ENCODE measurements around the gene NT5C2. TPM values are rescaled to one million over a fixed set of nuclear protein-coding genes. Genes with fewer than 3 reads are reported as not detected.

The NT5C2 gene
- total and polyA plus RNA-seq, 10 donors, result 21.7 to 115 (median 89.6) TPM

GRCh38 chr10:103109821-103110220 is 83.3 kb downstream of the NT5C2 start:
- no peak for TF ChIP-seq CTCF (IDR thresholded peaks at IDR 0.05 in 8 of 11, conservative IDR thresholded peaks at IDR 0.05 in 3 of 11)
- intact Hi-C loops (cut with DNase I; ENCODE audit: low total_unique reads), result no loop called here
- H3K36me3 ChIP-seq, result peaks cover 0 to 58% (median 6%) of the 10 kb centered on the region in 6 donors
- H3K4me3 ChIP-seq, result no peak overlapping the region
- WGBS, 5 donors, result 45 to 88% (median 71%) methylated on average over 2 of the region's 2 CpGs
- no peaks in the 10 kb centered on the region for H3K27me3 ChIP-seq (replicated peaks in 1 of 7)
- no peaks in the 10 kb centered on the region for H3K9me3 ChIP-seq
- peak overlapping the region in 3 of 8 donors; percentile 42 to 54 (median 45) for H3K27ac ChIP-seq
- peaks cover 0 to 35% (median 10%) of the 10 kb centered on the region in 6 donors for H3K4me1 ChIP-seq
- no peak for DNase-seq

GRCh38 chr10:103106539-103106938 is 86.5 kb downstream of the NT5C2 start:
- Histone ChIP-seq H3K9me3 (no peaks in the 10 kb centered on the region), H3K4me3 (no peak overlapping the region), H3K4me1 (peaks cover 0 to 23% (median 8%) of the 10 kb centered on the region in 6 donors), H3K27ac (no peak overlapping the region), H3K36me3 (peaks cover 0 to 80% (median 24%) of the 10 kb centered on the region in 6 donors), H3K27me3 (replicated peaks in 1 of 7) (no peaks in the 10 kb centered on the region)
- intact Hi-C loops (cut with DNase I; ENCODE audit: low total_unique reads), result no loop called here
- DNase-seq, result no peak
- TF ChIP-seq POLR2A (IDR thresholded peaks at IDR 0.05), result no peak
- no peak for TF ChIP-seq CTCF (IDR thresholded peaks at IDR 0.05 in 8 of 11, conservative IDR thresholded peaks at IDR 0.05 in 3 of 11)
- TF ChIP-seq POLR2AphosphoS5 (IDR thresholded peaks at IDR 0.05), result no peak

- WGBS, 5 donors, result 94 to 97% (median 97%) methylated on average over 1 of the region's 1 CpG
- intact Hi-C loops (cut with DNase I; ENCODE audit: low total_unique reads), result no loop called here
- no peaks in the 10 kb centered on the region for H3K9me3 ChIP-seq
- H3K27me3 ChIP-seq (replicated peaks in 1 of 7), result no peaks in the 10 kb centered on the region
- TF ChIP-seq POLR2A (IDR thresholded peaks at IDR 0.05) (no peak), POLR2AphosphoS5 (IDR thresholded peaks at IDR 0.05) (no peak), CTCF (IDR thresholded peaks at IDR 0.05 in 8 of 11, conservative IDR thresholded peaks at IDR 0.05 in 3 of 11) (no peak)
- no peak overlapping the region for H3K27ac ChIP-seq
- H3K36me3 ChIP-seq, result peaks cover 0 to 90% (median 32%) of the 10 kb centered on the region in 6 donors
- no peak overlapping the region for H3K4me3 ChIP-seq
- no peak for DNase-seq
- peaks cover 0 to 13% (median under 1%) of the 10 kb centered on the region in 6 donors for H3K4me1 ChIP-seq
Measured at GRCh38 chr10:103105462-103105861, 87.6 kb downstream of the NT5C2 start.

GRCh38 chr10:103104721-103105120 is 88.4 kb downstream of the NT5C2 start:
- no peak for DNase-seq
- TF ChIP-seq CTCF (IDR thresholded peaks at IDR 0.05 in 8 of 11, conservative IDR thresholded peaks at IDR 0.05 in 3 of 11) (no peak), POLR2AphosphoS5 (IDR thresholded peaks at IDR 0.05) (no peak), POLR2A (IDR thresholded peaks at IDR 0.05) (no peak)
- WGBS, 5 donors, result 35 to 45% (median 39%) methylated on average over 2 of the region's 2 CpGs
- intact Hi-C loops (cut with DNase I; ENCODE audit: low total_unique reads), result no loop called here
- Histone ChIP-seq H3K9me3 (no peaks in the 10 kb centered on the region), H3K36me3 (peaks cover 0 to 93% (median 39%) of the 10 kb centered on the region in 6 donors), H3K27me3 (replicated peaks in 1 of 7) (no peaks in the 10 kb centered on the region), H3K4me1 (peaks cover 0 to 5% (median 0%) of the 10 kb centered on the region in 6 donors), H3K27ac (no peak overlapping the region), H3K4me3 (no peak overlapping the region)
